ENCODE results near the gene AIFM3. TPM values are rescaled to one million over a fixed set of nuclear protein-coding genes. Genes with fewer than 3 reads are reported as not detected.
"Not testable (repeated sequence)": the region's sequence is repeated elsewhere in the genome, so short reads cannot be mapped to it uniquely, and the experiment has no call there.

AIFM3 gene
- total RNA-seq, 1 experiment from 2014 or later, result 1.1 TPM

DNA sequence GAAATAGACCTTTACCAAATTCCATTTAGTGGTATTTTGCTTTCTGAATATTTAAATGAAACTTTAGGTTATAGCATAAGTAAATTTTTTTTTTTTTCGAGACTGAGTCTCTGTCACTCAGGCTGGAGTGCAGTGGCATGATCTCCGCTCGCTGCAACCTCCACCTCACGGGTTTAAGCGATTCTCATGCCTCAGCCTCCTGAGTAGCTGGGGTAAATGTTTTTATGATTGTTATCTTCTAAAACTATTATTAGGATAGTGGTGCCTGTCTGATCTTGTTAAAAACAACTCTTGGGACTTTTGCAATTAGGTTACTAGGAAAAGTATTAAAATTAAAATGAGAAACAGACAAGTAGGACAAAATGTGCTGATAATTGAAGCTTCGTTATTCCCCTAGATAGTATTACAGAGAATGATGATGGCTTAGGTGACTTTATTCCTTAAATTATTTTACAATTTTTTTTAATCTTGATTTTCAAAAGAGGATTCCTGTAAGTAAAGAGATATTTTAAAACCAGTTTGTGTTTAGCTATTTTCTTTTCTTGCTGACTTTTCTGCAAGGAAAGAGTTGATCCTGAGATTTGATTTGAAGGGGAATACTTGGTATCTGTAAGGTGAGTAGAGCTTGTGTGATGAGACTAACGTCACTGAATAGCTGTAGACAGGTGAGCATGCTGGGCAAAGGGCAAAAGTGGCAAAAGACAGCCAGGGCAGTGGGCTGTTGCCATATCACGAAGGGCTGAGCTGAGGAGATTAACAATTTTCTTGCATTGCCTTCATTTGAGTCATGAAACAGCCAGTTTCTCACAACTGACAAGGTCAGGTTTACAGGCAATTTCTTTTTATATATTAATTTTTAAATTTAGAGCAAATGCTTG lies 29.0 kb upstream of the AIFM3 start:
- Mint-ChIP-seq H3K27me3 (ENCODE audit: insufficient read depth, unreplicated experiment) (no peaks in the 10 kb centered on the region), H3K4me3 (ENCODE audit: unreplicated experiment) (no peak overlapping the region), H3K9me3 (ENCODE audit: unreplicated experiment) (no peaks in the 10 kb centered on the region), H3K36me3 (ENCODE audit: insufficient read depth, unreplicated experiment) (peaks cover 62% of the 10 kb centered on the region), H3K4me1 (ENCODE audit: insufficient read depth, unreplicated experiment) (peaks cover 38% of the 10 kb centered on the region), H3K27ac (ENCODE audit: low read depth, unreplicated experiment) (no peak overlapping the region)
- TF ChIP-seq, protein P1, sequence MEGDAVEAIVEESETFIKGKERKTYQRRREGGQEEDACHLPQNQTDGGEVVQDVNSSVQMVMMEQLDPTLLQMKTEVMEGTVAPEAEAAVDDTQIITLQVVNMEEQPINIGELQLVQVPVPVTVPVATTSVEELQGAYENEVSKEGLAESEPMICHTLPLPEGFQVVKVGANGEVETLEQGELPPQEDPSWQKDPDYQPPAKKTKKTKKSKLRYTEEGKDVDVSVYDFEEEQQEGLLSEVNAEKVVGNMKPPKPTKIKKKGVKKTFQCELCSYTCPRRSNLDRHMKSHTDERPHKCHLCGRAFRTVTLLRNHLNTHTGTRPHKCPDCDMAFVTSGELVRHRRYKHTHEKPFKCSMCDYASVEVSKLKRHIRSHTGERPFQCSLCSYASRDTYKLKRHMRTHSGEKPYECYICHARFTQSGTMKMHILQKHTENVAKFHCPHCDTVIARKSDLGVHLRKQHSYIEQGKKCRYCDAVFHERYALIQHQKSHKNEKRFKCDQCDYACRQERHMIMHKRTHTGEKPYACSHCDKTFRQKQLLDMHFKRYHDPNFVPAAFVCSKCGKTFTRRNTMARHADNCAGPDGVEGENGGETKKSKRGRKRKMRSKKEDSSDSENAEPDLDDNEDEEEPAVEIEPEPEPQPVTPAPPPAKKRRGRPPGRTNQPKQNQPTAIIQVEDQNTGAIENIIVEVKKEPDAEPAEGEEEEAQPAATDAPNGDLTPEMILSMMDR (IDR thresholded peaks at IDR 0.05; ENCODE audit: unreplicated experiment), result no peak
- POLR2A ChIA-PET, result interaction anchor here (1.0 to 2.7 kb wide), 6 partner anchors 12 to 44 kb away, joined by 4 to 11 read pairs (median 8); partner anchors contain the start of genes CRKL and LZTR1
- intact Hi-C loops (cut with micrococcal nuclease), result no loop called here
- CTCF ChIA-PET, result interaction anchor here (0.6 to 1.7 kb wide), 5 partner anchors 17 to 52 kb away, joined by 3 to 8 read pairs (median 4); no protein-coding TSS in a partner anchor
- no TSS peak for BruUV-seq (replicated peaks)
- DNase-seq (ENCODE audit: unreplicated experiment), result no peak

- CTCF ChIA-PET, result interaction anchor here (1.4 kb wide), 1 partner anchor 54 kb away, joined by 4 read pairs; no protein-coding TSS in a partner anchor
These were observed 27.4 kb upstream of the AIFM3 start for GRCh38 chr22:20939457-20940185.

DNA sequence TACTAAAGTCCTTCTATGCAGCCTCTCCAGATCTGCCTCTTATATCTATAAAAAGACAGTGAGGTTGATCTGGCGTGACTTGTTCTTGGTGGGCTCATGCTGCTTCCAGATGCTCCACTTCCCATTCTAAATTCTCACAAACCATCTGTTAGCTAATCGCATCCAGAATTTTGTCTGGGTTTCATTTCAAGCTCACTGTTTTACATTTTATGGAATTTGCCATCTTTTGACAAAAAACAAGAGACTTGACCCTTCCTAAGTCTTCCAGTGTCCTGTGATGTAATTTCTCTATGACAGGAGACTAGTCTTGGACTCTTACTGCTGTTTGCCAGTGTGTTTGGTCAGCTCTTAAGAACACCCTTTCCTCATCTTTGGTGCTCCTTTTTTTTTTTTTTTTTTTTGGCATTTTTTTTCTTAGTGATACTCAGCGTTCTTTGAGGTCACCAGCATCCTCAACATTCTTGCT lies 26.8 kb upstream of the AIFM3 start:
- Mint-ChIP-seq H3K4me3 (ENCODE audit: unreplicated experiment) (no peak overlapping the region), H3K36me3 (ENCODE audit: insufficient read depth, unreplicated experiment) (peaks cover 48% of the 10 kb centered on the region), H3K27me3 (ENCODE audit: insufficient read depth, unreplicated experiment) (no peaks in the 10 kb centered on the region), H3K27ac (ENCODE audit: low read depth, unreplicated experiment) (no peak overlapping the region), H3K9me3 (ENCODE audit: unreplicated experiment) (no peaks in the 10 kb centered on the region), H3K4me1 (ENCODE audit: insufficient read depth, unreplicated experiment) (peaks cover 39% of the 10 kb centered on the region)
- TF ChIP-seq, protein P1 (IDR thresholded peaks at IDR 0.05; ENCODE audit: unreplicated experiment), result no peak
- no TSS peak for BruUV-seq (replicated peaks)
- POLR2A ChIA-PET, result interaction anchor here (0.9 to 1.1 kb wide), 2 partner anchors 35 to 163 kb away, joined by 3 read pairs; no protein-coding TSS in a partner anchor
- DNase-seq (ENCODE audit: unreplicated experiment), result no peak
- intact Hi-C loops (cut with micrococcal nuclease), result no loop called here
- CTCF ChIA-PET, result interaction anchor here (0.6 to 1.4 kb wide), 2 partner anchors 21 to 54 kb away, joined by 3 to 4 read pairs; no protein-coding TSS in a partner anchor

More at GRCh38 chr22:20939457-20940185, 27.4 kb upstream of the AIFM3 start:
- intact Hi-C loops (cut with micrococcal nuclease); BruUV-seq (replicated peaks); H3K9me3 Mint-ChIP-seq (ENCODE audit: unreplicated experiment); DNase-seq (ENCODE audit: unreplicated experiment); H3K4me3 Mint-ChIP-seq (ENCODE audit: unreplicated experiment); H3K27me3 Mint-ChIP-seq (ENCODE audit: insufficient read depth, unreplicated experiment): not testable (repeated sequence)
- H3K36me3 Mint-ChIP-seq (ENCODE audit: insufficient read depth, unreplicated experiment), result peaks cover 54% of the 10 kb centered on the region
- POLR2A ChIA-PET, result interaction anchor here (1.1 kb wide), 1 partner anchor 162 kb away, joined by 3 read pairs; no protein-coding TSS in a partner anchor
- H3K27ac Mint-ChIP-seq (ENCODE audit: low read depth, unreplicated experiment), result peak overlapping the region; percentile 66
- peaks cover 34% of the 10 kb centered on the region for H3K4me1 Mint-ChIP-seq (ENCODE audit: insufficient read depth, unreplicated experiment)

DNA sequence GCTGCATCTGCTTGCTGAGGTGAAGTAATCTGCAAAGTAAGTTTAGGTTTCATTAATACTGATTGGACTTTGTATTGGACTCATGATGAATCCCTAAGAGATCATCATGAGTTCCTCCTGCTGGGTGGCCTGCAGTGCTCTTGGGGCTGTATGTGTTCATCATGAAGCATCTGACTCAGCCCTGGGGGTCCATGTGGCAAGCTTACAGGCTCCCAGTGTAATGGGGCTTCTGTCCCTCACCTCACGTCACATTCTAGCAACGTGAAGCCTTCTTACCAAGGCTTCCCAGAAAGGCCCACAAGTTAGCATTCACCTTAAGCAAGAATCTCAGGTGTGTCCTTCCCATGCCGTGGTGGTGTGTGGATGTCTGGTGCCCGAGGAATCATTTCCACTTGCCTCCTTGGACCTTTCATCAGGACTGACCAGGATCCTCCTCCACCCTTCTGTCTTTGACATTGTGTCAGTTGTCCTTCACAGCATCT lies 26.1 kb upstream of the AIFM3 start:
- ChIA-PET CTCF (interaction anchor here (0.6 to 1.4 kb wide), 2 partner anchors 20 to 55 kb away, joined by 3 to 4 read pairs; no protein-coding TSS in a partner anchor), POLR2A (interaction anchor here (0.9 to 1.1 kb wide), 2 partner anchors 36 to 163 kb away, joined by 3 read pairs; no protein-coding TSS in a partner anchor)
- no peak overlapping the region for H3K27ac Mint-ChIP-seq (ENCODE audit: low read depth, unreplicated experiment)
- no peaks in the 10 kb centered on the region for H3K27me3 Mint-ChIP-seq (ENCODE audit: insufficient read depth, unreplicated experiment)
- no peak overlapping the region for H3K4me3 Mint-ChIP-seq (ENCODE audit: unreplicated experiment)
- no peak for DNase-seq (ENCODE audit: unreplicated experiment)
- no peaks in the 10 kb centered on the region for H3K9me3 Mint-ChIP-seq (ENCODE audit: unreplicated experiment)
- peaks cover 46% of the 10 kb centered on the region for H3K4me1 Mint-ChIP-seq (ENCODE audit: insufficient read depth, unreplicated experiment)
- BruUV-seq (replicated peaks), result no TSS peak
- TF ChIP-seq, protein P1 (IDR thresholded peaks at IDR 0.05; ENCODE audit: unreplicated experiment), result no peak
- intact Hi-C loops (cut with micrococcal nuclease), result no loop called here
- peaks cover 42% of the 10 kb centered on the region for H3K36me3 Mint-ChIP-seq (ENCODE audit: insufficient read depth, unreplicated experiment)

DNA sequence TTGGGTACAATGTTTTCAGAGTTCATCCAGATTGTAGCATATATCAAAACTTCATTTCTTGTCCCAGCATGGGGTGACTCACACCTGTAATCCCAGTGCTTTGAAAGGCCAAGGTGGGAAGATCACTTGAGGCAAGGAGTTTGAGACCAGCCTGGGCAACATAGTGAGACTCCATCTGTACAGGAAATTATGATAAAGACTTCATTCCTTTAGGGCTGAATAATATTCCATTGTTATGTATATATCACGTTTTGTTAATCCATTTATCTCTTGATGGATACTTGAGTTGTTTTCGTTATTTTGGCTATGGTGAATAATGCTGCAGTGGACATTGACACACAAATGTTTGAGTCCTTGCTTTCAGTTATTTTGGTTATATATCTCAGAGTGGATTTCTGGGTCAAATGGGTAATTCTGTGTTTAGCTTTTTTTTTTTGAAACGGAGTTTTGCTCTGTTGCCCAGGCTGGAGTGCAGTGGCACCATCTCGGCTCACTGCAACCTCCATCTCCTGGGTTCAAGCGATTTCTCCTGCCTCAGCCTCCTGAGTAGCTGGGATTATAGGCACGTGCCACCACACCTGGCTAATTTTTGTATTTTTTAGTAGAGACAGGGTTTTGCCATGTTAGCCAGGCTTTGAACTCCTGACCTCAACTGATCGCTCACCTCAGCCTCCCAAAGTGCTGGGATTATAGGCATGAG lies 24.7 kb upstream of the AIFM3 start:
- H3K9me3 Mint-ChIP-seq (ENCODE audit: unreplicated experiment); intact Hi-C loops (cut with micrococcal nuclease); DNase-seq (ENCODE audit: unreplicated experiment); BruUV-seq (replicated peaks); H3K27me3 Mint-ChIP-seq (ENCODE audit: insufficient read depth, unreplicated experiment); H3K27ac Mint-ChIP-seq (ENCODE audit: low read depth, unreplicated experiment); H3K4me3 Mint-ChIP-seq (ENCODE audit: unreplicated experiment): not testable (repeated sequence)
- peaks cover 33% of the 10 kb centered on the region for H3K36me3 Mint-ChIP-seq (ENCODE audit: insufficient read depth, unreplicated experiment)
- CTCF ChIA-PET, result interaction anchor here (0.6 kb wide), 1 partner anchor 8 kb away, joined by 3 read pairs; no protein-coding TSS in a partner anchor
- H3K4me1 Mint-ChIP-seq (ENCODE audit: insufficient read depth, unreplicated experiment), result peaks cover 52% of the 10 kb centered on the region
- POLR2A ChIA-PET, result interaction anchor here (0.6 to 1.4 kb wide), 2 partner anchors 10 to 22 kb away, joined by 3 read pairs; no protein-coding TSS in a partner anchor

All from MCF 10A (cell line).